ENCODE results near the gene NDUFB10.
A peak's percentile ranks its signal among the peaks of the same experiment; 100 is the strongest.

The NDUFB10 gene

GRCh38 chr16:2004795-2005517 lies 45.6 kb downstream of the NDUFB10 start:
- no peak for DNase-seq

DNA sequence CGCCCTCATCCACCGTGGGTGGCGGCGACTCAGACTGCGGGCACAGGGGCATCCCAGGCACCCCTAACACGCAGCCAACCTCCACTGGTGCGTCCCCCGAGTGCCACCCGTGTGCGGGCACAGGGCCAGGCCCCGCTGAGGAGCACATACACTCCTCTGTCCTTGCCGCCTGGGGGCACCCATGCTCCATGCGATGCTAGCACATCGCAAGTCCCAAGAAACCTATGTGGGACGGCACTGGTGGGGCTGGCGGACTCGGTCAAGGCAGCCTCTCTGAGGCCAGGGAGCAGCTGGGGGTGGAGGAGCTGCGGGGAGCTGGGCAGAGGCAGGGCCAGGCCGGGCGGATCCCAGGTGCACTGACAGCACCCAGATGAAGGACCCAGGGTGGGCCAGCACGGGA lies 46.3 kb downstream of the NDUFB10 start:
- no peak for DNase-seq

- DNase-seq = no peak
These were observed 47.0 kb downstream of the NDUFB10 start for GRCh38 chr16:2006317-2006716.

DNA sequence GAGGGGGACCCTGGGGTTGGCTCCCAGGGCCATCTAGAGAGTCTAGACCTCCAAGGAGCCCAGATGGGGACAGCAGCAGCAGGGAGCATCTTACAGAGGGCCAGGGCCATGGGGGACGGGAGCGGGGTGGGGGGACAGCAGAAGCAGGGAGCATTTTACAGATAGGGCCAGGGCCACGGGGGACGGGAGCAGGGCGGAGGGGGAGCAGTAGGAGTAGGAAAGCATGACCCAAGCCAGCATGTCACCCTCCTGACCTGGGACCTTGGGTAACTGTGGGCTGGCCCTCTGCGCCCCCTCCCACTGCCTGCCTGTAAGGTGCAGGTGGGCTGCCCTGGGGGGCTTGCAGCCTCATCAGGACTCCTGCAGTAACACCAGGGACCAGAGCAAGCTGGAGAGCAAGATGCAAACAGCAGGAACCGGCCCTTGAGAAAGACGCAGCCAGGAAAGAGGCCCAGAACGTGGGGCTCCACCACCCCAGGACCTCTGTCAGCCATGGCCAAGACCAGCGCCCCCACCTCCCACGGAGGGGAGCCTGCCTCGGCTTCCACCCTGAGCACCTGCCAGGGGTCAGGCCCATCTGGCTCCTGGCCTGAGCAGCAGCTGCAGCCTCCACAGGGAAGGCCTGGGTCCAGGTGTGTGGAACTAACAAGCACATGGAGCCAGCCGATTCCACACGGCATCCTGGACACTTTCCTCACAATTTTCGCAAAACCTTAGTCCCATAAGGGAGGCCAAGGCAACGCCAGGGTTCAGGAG lies 47.9 kb downstream of the NDUFB10 start:
- no peak for DNase-seq

GRCh38 chr16:2008009-2008526 lies 48.7 kb downstream of the NDUFB10 start:
- peak; percentile 31 for DNase-seq

- peak; percentile 11 for DNase-seq
These were observed 49.4 kb downstream of the NDUFB10 start for GRCh38 chr16:2008631-2009163.

GRCh38 chr16:2009164-2009711 lies 49.9 kb downstream of the NDUFB10 start:
- DNase-seq = no peak

DNA sequence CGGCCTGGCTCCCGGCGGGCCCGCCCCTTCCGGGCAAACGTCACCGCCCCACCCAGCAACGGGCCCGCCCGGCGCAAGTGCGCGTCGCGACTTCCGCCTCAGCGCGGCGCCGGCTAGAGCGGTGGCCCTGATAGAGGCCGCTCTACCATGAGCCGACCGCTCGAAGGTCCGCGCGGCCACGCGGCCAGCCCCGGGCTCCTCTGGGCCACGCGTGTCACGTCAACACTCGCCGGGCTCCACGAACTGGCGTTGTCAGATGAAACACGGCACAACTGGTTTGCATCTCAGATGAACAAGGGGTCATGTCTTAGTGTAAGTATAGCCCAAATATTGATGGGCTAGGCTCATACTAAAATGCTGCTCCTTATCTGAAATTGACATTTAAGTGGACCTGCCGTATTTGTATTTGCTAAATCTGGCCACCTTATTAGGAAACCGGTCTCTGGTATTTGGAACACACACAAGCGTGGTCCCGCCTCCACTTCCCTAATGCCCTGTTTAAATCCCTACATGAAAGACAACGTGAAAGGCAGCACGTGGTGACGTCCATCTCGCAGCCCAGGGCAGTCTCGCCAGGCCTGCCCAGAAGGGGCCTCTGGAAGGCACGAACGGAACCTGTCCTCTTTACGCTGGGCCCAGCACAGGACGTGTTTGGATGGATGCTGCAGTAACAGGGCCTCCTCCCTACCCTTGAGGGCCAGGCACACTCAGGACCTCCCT lies 50.6 kb downstream of the NDUFB10 start, which contains the start of gene ZNF598:
TSS of gene ZNF598 (minus strand) at position 31 of the 720 bp plus-strand sequence.
- DNase-seq = peak; percentile 88

Data from fibroblast of skin of right quadriceps (primary cell).